ENCODE measurements around the gene RERE. TPM values are rescaled to one million over a fixed set of nuclear protein-coding genes. Genes with fewer than 3 reads are reported as not detected.

The RERE gene
- total RNA-seq, 1 experiment from 2014 or later: 161 TPM

GRCh38 chr1:8352471-8352845 is 465.0 kb downstream of the RERE start:
- Mint-ChIP-seq H3K4me3 (no peak overlapping the region), H3K4me1 (peaks cover 26% of the 10 kb centered on the region), H3K27ac (peak overlapping the region; percentile 64), H3K9me3 (no peaks in the 10 kb centered on the region), H3K36me3 (peaks cover 26% of the 10 kb centered on the region), H3K27me3 (ENCODE audit: low read depth) (no peaks in the 10 kb centered on the region)
- no peak for DNase-seq (ENCODE audit: low spot score)
- CTCF ChIA-PET: interaction anchor here (0.9 to 7.6 kb wide), 6 partner anchors 9 to 377 kb away, joined by 3 to 97 read pairs (median 6); partner anchors contain the start of gene SLC45A1
- POLR2A ChIA-PET: no interaction called here
- TF ChIP-seq JUN (CRISPR knock-in tag; IDR thresholded peaks at IDR 0.05) (no peak), IRF2 (CRISPR knock-in tag; IDR thresholded peaks at IDR 0.05; ENCODE audit: borderline replicate concordance, low read depth) (no peak), MXD4 (CRISPR knock-in tag; IDR thresholded peaks at IDR 0.05; ENCODE audit: borderline replicate concordance) (no peak), USF2 (CRISPR knock-in tag; IDR thresholded peaks at IDR 0.05) (no peak), FOXP4 (CRISPR knock-in tag; IDR thresholded peaks at IDR 0.05) (no peak), ESRRA (CRISPR knock-in tag; IDR thresholded peaks at IDR 0.05; ENCODE audit: borderline replicate concordance) (no peak), E2F4 (CRISPR knock-in tag; IDR thresholded peaks at IDR 0.05; ENCODE audit: borderline replicate concordance, low read depth) (no peak)
- ATAC-seq: no peak

GRCh38 chr1:8351693-8352470 is 465.6 kb downstream of the RERE start:
- Mint-ChIP-seq H3K27me3 (ENCODE audit: low read depth) (no peaks in the 10 kb centered on the region), H3K36me3 (peaks cover 21% of the 10 kb centered on the region), H3K9me3 (no peaks in the 10 kb centered on the region), H3K4me1 (peaks cover 26% of the 10 kb centered on the region), H3K27ac (no peak overlapping the region; the same call in 1 of the 2 replicates), H3K4me3 (no peak overlapping the region)
- no peak for TF ChIP-seq JAZF1 (CRISPR knock-in tag; IDR thresholded peaks at IDR 0.05)
- TF ChIP-seq FOXK1 (CRISPR knock-in tag; IDR thresholded peaks at IDR 0.05): no peak
- no peak for TF ChIP-seq NFATC4 (CRISPR knock-in tag; IDR thresholded peaks at IDR 0.05)
- TF ChIP-seq ARID4B (CRISPR knock-in tag; IDR thresholded peaks at IDR 0.05; ENCODE audit: borderline replicate concordance): no peak
- TF ChIP-seq CTCF (IDR thresholded peaks at IDR 0.05): peak; percentile 64
- peak; percentile 59 for ATAC-seq
- CTCF ChIA-PET: interaction anchor here (0.5 to 7.6 kb wide), 22 partner anchors 7 to 497 kb away, joined by 3 to 97 read pairs (median 5); partner anchors contain the start of gene SLC45A1
- POLR2A ChIA-PET: interaction anchor here (1.0 kb wide), 1 partner anchor 36 kb away, joined by 3 read pairs; no protein-coding TSS in a partner anchor
- peak; percentile 81 for DNase-seq (ENCODE audit: low spot score)

All from WTC11 (cell line).